Upper lobe of left lung (tissue), 4 donors: ENCODE data around the gene FSIP2.

Experiments used
- CTCF ChIP-seq, 6 experiments: fragments of 450-650 bp in 4 of 6; fragments of 200-600 bp in 2 of 6; sonication (generic) in 2 of 6; IDR thresholded peaks; one replicate each; pipeline ENCODE4 v1.5.1; 2016 to 2019; ENCODE audit warnings: antibody characterized with exemption in 6 of 6
- EP300 ChIP-seq, 4 donors: sonication (generic); formaldehyde crosslinking; IDR thresholded peaks; one replicate each; pipeline ENCODE4 v1.5.1; 2017; ENCODE audit warnings: antibody characterized with exemption in 4 of 4, control low read depth in 2 of 4
- POLR2A ChIP-seq, 4 donors: fragments of 450-650 bp; IDR thresholded peaks; one replicate each; pipeline ENCODE4 v1.5.1; 2016 to 2017; ENCODE audit warnings: antibody characterized with exemption in 4 of 4, mild to moderate bottlenecking in 2 of 4
- POLR2AphosphoS5 ChIP-seq, 2 donors: sonication (generic); formaldehyde crosslinking; IDR thresholded peaks; one replicate each; pipeline ENCODE4 v1.5.1; 2017; ENCODE audit warnings: antibody characterized with exemption in 2 of 2

- TF ChIP-seq CTCF (IDR thresholded peaks at IDR 0.05) (no peak), POLR2AphosphoS5 (IDR thresholded peaks at IDR 0.05) (no peak), POLR2A (IDR thresholded peaks at IDR 0.05) (no peak), EP300 (IDR thresholded peaks at IDR 0.05) (no peak)
Observed at GRCh38 chr2:185689906-185690539, 48.6 kb upstream of the FSIP2 start.
